NCI-H2081 treated with DMSO at 0.1 percent for 48 hours (cell line): ENCODE results near the gene KCTD5.

Experiments
- DNase-seq: peaks from one replicate; lab custom pipeline; 2025; lab: John Stamatoyannopoulos, UW

Gene KCTD5

DNA sequence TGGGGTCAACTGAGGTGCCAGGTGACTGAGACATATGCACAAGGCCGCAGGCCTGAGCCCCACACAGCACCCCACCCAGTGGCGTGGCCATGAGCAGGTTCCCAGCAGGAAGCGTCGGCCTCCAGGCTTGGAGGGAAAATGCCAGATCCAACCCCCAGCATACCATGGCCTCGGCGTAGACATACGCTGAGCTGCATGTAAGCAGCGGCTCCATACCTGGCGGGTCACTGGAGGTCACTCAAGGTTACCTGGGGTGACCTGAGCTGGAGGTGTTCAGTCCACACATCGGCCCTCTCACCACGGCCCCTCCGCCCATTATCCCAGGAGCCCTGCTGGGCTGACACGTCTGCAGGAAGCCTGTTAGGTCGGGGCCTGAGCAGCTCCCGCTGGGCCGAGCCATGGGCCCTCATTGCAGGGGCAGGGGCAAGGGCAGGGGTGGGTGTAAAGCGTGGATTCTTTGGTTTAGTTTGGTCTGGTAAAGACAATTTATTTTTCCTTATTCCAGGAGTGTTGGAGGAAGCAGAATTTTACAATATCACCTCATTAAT, 15.2 kb downstream of the KCTD5 start:
- DNase-seq, result no peak

GRCh38 chr16:2698103-2698870, 16.0 kb downstream of the KCTD5 start:
- no peak for DNase-seq

GRCh38 chr16:2698965-2699750, 16.8 kb downstream of the KCTD5 start:
- DNase-seq, result no peak

GRCh38 chr16:2699791-2700600, 17.7 kb downstream of the KCTD5 start:
- DNase-seq, result no peak

DNA sequence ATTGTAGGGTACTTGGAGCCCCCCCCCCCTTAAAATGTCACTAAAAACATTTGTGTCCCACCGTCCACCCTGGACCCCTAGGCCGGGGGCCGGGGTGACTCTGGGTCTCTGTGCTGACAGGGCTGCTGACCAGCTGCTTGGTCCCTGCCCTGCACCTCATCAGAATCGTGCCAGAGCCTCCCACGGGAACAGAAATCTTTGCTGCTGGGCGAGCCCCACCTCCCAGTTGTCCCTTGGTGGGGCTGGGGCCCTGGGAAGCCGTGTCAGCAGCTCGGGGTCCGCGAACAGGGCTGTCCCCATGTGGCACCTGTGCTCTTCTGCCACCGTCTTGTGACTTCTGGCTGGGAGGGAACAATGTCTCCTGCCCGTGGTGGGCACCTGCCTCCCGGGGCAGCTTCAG, 18.5 kb downstream of the KCTD5 start:
- DNase-seq, result no peak

DNA sequence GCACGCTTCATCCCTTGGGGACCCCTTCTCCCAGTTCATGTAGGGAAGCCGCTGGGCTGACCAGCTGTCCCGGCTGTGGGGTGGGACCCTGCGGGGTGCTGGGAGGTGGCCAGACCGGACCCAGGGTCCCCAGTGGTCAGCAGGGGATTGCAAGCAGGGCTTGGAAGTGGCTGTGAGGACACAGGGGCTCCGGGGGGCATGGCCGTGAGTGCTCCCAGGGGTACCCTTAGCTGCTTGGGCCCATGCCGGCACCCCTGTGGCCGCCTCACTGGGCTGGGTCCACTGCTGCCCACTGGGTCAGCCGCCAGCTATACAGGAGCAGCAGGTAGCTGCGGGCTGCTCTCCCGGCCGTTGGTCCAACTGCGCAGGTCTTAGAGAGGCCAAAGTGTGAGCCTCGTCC, 18.9 kb downstream of the KCTD5 start:
- no peak for DNase-seq

- DNase-seq, result no peak
Measured at GRCh38 chr16:2701713-2702437, 19.6 kb downstream of the KCTD5 start.

- no peak for DNase-seq
Measured at GRCh38 chr16:2702438-2702825, 20.1 kb downstream of the KCTD5 start.

- no peak for DNase-seq
Measured at GRCh38 chr16:2702871-2703745, 20.8 kb downstream of the KCTD5 start.

GRCh38 chr16:2704166-2704982, 22.1 kb downstream of the KCTD5 start:
- DNase-seq, result no peak

GRCh38 chr16:2704983-2705275, 22.6 kb downstream of the KCTD5 start:
- DNase-seq, result no peak

- DNase-seq, result no peak
Measured at GRCh38 chr16:2705351-2705750, 23.0 kb downstream of the KCTD5 start.

GRCh38 chr16:2706085-2706484, 23.8 kb downstream of the KCTD5 start:
- no peak for DNase-seq

DNA sequence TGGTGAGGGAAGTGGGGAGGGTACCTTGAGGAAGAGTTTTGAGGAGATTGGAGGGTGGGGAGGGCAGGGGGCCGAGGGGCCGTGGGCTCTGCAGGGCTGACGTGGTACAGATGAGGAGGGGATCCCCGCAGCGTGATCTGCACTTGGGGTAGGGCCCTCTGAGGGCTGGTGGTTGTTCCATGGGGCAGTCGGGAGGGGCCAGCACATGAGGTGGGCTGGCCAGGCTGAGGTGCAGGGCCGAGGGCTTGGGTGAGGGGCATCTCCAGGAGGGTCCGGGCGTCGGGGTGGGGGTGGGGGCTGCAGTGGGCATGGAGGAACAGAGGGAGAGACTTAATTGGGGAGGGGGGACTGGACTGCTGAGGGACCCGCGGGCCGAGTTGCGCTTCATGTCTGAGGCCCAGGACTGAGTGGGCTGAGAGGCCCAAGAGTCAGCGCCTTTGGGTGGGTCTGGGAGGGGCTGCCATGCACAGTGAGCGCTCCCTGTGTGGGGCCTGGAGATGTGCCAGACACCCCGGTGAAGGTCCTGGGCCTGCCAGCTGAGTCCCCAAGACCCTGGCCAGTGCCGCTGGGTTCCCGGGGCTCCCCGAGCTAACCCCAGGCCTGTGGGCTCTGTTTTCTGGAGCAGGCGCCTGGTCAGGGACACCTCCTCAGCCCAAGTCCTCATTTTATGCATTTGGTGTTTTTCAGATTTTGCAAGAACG, 24.4 kb downstream of the KCTD5 start:
- no peak for DNase-seq

DNA sequence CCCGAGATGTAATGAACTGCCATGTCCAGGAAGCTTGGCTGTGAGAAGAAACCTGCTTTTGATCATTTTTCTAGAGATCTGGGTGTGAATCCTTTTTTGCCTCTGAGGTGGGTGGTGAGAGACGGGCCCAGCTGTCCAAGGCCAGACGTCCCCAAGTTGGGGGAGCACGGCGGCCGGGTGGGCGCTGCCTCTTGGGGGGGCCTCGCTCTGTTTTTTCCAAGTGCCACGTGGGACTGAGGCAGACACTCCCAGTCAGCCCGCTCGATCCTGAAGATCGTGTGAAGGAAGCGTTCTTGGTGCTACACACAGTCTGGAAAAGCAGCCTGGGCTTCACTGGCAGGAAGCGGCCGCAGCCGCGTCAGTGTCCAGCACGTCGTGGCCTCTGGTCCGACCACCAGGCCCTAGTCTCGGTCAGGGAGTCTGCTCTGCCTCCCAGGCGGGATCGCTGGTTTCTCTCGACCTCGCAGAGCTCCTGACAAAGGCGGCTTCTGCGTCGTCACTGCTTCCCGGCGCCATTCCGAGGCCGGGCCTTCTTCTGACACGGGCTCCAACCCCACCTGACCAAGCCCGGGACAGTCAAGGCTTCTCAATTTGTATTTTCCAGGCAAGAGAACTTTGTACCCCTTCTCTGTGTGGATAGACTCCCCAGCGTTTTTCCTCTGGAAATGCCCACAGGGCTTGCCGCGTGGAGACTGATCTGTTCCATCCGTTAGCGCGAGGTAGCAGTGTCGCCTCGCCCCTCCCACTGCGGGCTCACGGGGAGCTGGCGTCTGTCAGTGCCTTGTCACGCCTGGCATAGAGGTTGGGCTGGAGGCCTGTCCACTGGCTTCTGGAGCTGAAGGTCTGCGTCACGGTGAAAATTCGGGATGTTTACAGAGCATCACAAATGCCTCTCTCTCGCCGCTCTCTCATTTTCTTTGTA, 25.3 kb downstream of the KCTD5 start:
- no peak for DNase-seq

DNA sequence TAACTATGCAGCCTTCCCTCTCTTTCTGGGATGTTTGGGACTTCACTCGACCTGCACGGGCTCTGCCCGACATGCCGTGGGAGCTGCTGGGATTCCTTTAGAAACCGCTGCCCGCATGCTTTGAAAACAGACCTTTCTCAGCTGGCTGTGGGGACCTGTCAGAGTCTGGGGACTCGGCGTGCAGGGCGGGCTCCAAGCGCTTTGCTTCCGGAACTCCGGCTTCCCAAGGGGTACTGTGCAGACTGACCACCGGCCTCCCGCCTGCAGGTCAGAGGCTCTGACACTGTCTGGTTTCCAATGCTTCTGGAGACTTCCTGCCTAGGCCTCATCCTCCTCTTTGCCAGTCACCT, 25.9 kb downstream of the KCTD5 start:
- no peak for DNase-seq

GRCh38 chr16:2708955-2709587, 26.7 kb downstream of the KCTD5 start:
- no peak for DNase-seq

- DNase-seq, result no peak
Measured at GRCh38 chr16:2709588-2709984, 27.3 kb downstream of the KCTD5 start.
